ENCODE data around the gene KCND2.

Gene KCND2

DNA sequence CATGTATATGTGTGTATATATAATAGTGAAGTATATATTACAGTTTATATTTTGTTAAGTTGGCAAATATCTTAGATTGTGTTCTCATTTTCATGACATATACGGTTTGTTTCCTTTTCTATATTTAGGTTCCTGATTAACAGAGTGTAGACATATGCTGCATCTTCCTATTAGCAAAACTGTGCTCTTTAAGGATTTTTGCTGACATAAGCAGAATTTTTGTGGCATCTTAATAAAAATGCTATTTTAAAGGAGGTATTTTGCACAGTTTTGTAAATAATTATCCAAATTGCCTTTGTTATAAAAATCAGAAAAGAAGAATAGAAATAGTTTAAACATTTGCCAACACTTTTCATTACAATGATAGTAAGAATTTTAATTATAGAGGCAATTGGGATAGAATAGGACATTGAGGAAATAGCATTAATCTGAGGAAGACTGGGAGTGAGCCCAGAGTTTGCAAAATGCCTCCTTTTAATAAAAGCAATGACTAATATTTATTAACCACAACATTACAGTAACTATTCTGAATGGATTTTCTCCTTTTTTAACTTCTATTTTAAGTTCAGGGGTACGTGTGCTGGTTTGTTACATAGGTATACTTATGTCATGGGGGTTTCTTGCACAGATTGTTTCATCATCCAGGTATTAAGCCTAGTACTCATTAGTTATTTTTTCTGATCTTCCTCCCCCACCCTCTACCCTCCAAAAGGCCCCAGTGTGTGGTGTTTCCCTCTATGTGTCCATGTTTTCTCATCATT lies 38.2 kb downstream of the KCND2 start:
- DNase-seq (ENCODE audit: low read depth): no peak

- DNase-seq (ENCODE audit: low read depth): no peak
Measured at GRCh38 chr7:120320218-120320961, 47.4 kb downstream of the KCND2 start.

- DNase-seq (ENCODE audit: low read depth): no peak
Measured at GRCh38 chr7:120327054-120327453, 54.1 kb downstream of the KCND2 start.

- no peak for DNase-seq (ENCODE audit: low read depth)
Measured at GRCh38 chr7:120332433-120332832, 59.5 kb downstream of the KCND2 start.

DNA sequence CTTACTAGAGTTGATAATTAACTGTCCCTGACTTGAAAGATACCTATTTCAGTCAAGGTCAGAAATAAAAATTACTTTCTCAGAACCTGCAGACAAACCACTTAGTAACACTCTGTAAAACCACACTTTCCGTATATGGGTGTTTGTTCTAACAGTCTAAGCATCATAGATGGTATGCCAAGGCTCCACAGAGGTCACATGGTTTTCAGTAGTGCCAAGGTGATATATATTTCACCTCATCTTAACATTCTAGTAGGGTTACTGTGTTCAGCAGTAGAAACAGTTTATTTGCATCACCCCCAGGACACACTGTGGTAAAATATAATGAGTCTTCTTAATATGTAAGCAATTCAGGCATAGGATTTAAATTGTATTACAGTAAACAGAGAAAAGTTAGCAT lies 61.5 kb downstream of the KCND2 start:
- no peak for DNase-seq (ENCODE audit: low read depth)

DNA sequence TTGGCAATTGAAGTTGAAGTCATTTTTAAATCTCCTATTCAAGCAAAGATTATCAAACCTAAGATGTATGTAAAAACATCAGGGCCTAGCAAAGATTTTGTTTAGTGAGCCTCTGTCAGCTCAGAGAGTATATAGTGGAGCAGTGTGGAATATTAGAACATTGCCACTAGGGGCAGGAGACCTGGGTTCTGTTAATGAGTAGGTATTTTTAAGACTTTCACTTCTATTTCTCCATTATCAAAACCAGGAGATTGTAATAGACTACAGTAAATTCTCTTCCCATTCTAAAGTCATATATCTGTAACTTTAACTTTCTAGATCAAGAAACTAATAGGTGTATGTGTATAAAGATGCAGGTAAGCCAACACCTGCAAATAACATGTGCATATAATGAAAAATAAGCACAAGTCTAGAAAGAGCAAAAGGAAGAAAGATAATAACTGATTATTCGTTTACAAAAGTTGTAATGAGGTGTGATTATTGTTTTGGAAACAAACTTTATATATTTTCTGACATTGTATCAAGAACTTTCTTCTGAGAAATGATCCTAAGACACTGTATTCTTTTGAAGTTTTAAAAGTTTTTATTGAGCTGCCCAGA lies 64.4 kb downstream of the KCND2 start:
- DNase-seq (ENCODE audit: low read depth): no peak

DNA sequence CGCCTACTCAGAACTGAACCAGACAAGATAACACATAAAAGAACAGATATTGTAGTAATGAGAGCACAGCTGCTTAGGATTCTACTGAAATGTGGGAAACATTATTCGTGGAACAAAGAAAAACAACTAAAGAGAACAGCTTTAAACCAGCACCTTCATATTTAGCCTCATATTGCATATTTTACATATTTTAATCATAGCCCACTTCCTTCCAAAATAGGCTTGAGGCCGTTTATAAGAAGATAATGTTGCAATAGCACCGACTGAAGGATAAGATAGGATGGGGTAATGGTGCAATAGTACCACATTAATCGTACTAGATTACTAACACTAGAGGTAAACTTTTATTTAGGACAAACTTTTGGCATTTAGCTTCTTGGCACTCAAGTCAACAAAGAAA lies 71.3 kb downstream of the KCND2 start:
- no peak for DNase-seq (ENCODE audit: low read depth)

DNA sequence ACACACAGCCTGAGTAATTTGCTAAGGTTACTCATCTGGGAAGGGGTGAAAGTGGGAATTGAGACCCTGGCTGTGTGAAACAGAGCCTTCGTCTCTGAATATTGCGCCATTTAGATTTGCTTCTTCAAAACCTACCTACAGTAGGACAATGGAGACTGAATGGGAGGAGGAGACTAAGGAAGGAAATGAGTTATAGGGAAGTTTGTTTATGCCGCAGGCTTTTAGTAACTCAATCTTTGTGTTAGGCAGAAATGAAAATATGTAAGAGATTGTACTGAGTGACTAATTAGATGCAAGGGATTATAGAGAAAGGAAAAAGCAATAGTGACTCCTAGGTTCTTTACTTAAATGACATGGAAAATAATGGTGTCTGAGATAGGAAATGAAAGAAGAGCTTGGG lies 80.2 kb downstream of the KCND2 start:
- DNase-seq (ENCODE audit: low read depth): no peak

GRCh38 chr7:120360918-120361317 lies 87.9 kb downstream of the KCND2 start:
- DNase-seq (ENCODE audit: low read depth): no peak

DNA sequence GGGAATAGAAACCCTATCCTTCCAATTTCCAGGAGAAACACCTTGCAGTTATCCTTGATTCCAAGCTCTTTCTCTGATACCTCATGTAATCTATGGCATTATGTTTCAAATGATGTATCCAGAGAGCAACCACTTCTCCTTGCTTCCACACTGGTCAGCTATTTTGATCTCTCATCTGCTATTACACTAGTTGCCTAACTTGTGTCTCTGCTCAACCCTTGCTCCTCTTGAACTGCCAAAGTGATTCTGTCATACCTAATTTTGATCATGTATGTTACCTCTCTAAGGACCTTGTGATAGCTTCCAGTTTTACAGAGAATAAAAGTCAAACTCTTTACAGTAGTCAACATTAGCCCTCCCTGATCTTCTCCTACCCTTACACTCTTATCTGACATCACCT lies 90.4 kb downstream of the KCND2 start:
- no peak for DNase-seq (ENCODE audit: low read depth)

GRCh38 chr7:120370954-120371353 lies 98.0 kb downstream of the KCND2 start:
- DNase-seq (ENCODE audit: low read depth): no peak

DNA sequence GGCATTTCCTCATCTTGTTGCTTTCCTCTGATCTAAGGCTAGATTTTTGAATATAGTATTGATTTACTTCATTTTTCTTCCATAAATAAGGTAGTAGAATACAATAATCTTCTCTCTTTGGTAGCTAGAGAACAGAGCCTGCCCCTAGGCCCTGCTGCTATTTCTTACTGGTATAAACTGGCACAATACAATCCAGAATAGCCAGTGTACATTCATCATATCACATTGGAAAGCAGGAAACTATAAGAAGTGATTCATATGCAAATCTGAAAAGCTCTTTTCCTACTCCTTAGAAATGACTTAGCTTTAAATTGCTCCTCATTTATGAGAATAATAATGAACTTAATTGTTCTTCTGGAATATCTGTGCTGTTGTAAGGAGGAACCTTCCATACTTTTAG lies 100.2 kb downstream of the KCND2 start:
- DNase-seq (ENCODE audit: low read depth): no peak

GRCh38 chr7:120394595-120394994 lies 121.6 kb downstream of the KCND2 start:
- DNase-seq (ENCODE audit: low read depth): no peak

GRCh38 chr7:120395526-120396019 lies 122.6 kb downstream of the KCND2 start:
- no peak for DNase-seq (ENCODE audit: low read depth)

DNA sequence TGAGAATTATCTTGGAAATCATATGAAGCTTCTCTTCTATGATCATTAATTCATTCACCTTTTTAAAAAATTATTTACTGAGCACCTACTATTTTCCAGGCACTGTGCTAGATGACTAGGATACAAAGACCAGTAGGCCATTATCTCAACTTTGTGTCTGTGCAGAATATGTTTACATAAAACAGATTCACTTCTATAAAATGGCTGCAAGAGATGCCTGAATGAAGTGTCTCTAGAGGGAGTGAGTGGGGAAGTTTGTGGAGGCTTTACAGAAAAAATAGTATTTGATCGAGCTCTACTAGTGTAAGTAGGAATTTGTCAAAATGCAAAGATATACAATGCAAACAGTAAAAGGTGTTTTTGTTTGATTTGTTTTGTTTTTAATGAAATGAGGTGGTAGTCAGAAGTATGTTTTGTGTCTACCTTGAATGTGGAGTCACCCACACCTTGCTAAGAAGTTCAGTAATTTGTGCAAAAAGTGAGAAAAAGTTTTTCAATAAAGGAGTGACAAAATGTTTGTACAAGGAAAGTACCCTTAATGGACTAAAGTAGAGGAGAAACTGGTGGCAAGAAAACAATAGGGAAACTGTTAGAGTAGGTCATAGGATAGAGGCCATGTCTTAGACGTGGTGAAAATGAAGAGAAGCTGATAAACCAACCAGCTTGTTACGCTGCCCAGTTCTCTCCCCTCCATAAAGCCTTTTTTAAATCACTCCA lies 125.5 kb downstream of the KCND2 start:
- no peak for DNase-seq (ENCODE audit: low read depth)

DNA sequence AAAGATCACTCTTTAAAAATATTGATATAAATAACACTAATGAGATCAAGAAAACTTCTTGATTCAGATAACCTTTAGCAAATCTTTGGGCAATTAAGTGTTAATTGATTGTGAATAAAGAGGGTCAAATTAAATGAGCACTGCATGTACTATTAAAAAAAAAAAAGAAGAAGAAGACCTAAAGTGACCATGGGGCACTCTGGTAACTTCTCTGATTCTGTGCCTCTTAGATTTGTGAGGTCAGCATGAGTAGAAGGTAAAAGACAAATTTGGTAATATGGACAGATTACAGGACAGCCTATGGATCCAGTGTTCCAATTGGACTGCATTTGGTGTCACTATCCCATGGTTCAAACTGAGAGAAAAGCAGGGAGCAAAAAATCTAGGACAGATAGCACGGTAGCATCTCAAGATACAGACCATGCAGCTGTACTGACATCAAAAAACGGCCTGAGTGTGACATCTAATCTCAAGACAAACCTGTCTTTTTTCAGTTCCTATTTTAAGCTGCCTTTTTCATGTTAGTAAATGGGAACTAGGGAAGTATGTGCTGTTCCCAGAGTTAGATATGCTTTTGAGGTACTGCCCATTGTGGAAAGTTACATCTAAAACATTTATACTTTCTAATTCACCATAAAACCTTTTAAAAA lies 128.0 kb downstream of the KCND2 start:
- no peak for DNase-seq (ENCODE audit: low read depth)

GRCh38 chr7:120402079-120402767 lies 129.2 kb downstream of the KCND2 start:
- DNase-seq (ENCODE audit: low read depth): no peak

GRCh38 chr7:120402801-120403200 lies 129.8 kb downstream of the KCND2 start:
- no peak for DNase-seq (ENCODE audit: low read depth)

DNA sequence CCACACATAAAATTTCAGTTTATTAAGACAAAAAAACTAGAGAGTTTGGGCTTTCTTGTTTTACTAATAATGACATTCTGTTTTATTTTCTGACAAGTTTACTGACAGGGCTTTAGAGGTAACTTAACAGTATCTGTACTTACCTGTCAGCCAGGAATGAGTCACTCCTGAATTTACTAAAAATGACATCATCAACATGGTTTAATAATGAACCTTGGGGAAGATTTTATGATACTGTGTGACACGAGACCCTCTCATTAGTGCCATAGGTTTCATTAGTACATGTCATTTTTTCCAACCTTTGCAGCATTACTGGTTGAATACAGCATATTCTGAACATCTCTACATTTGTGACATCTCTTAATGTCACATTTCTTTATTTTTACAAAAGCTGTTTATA lies 131.1 kb downstream of the KCND2 start:
- DNase-seq (ENCODE audit: low read depth): no peak

DNA sequence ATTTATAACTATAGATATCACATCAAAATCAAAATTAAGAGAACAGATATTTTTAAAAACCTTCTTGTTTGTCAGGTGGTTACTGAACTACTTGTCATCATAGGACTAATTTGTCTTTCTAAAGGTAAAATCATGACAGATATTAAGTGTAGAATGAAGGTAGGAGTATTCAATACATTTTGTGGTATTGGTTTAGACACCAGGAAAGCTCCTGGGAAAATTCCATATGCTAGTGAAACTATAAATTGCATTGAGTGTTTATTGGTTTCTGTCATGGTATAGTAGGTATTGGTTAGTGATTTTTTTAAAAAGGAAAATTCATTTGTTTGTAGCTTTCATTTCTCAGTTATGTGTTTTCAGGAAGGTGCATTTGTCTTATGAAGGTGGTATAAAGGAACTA lies 132.7 kb downstream of the KCND2 start:
- DNase-seq (ENCODE audit: low read depth): no peak

- no peak for DNase-seq (ENCODE audit: low read depth)
Measured at GRCh38 chr7:120407010-120407409, 134.0 kb downstream of the KCND2 start.
